Stimulated activated CD4-positive, alpha-beta T cell treated with anti-CD3 and anti-CD28 coated beads, Interleukin-1b, Interleukin-23, amount 100 ng/mL, for 4 hours (primary cell): ENCODE measurements around the gene CA7.

Experiments
- DNase-seq, 2 donors: peaks; one replicate each; pipeline ENCODE4 v3.0.0-alpha.2; 2020; ENCODE audit warnings: low read depth in 2 of 2

The CA7 gene

GRCh38 chr16:66844342-66845079 is at the start of gene CA7:
TSS of gene CA7 (plus strand) at chr16:66844414. CDS start at chr16:66844488, 74 bp downstream.
- no peak for DNase-seq

- DNase-seq: no peak
Observed at GRCh38 chr16:66798161-66798560, 46.1 kb upstream of the CA7 start.

- no peak for DNase-seq
Observed at GRCh38 chr16:66800856-66801255, 43.4 kb upstream of the CA7 start.

GRCh38 chr16:66801320-66802105 is 42.7 kb upstream of the CA7 start, which contains the start of gene TERB1:
TSS of gene TERB1 (minus strand) at chr16:66801584. CDS start at chr16:66796798, 4,786 bp downstream.
- no peak for DNase-seq

- DNase-seq: no peak
Observed at GRCh38 chr16:66802159-66802558, 42.1 kb upstream of the CA7 start.

DNA sequence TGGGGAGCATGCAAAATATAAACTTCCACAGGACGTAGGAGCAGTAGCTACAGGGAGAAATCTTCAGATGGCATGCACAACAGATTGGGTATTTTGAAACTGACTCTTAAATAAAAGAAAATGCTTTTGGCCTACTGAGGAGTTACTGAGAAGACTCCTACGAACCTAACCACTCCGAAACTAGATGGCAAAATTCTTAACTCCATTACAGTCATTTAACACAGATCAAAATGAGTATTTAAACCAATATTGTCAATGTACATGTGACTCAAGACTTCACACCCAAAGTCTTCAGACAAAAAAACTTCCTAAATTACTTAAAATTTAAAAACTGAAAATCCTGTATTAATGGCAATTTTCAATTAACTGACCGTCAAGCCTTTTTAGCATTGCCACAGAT is 34.4 kb upstream of the CA7 start:
- no peak for DNase-seq

DNA sequence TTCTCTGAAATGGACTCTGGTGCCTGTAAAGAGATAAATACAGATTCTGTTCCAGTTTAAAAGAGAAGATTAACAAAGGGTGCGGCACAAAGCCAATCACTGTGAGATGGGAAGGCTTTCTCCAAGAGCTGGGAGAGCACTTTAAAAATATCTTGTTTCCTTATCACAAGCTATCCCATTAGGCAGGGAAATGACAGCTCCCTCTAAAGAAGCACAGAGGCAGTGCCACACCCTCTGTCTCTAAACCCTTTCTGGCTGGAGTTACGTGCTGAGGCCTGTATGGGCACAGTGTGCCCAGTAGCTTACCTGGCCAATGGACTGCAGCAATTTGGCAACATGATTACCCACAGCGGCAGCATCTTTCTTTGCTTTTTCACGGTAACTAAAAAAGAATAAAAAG is 33.8 kb upstream of the CA7 start:
- DNase-seq: no peak

DNA sequence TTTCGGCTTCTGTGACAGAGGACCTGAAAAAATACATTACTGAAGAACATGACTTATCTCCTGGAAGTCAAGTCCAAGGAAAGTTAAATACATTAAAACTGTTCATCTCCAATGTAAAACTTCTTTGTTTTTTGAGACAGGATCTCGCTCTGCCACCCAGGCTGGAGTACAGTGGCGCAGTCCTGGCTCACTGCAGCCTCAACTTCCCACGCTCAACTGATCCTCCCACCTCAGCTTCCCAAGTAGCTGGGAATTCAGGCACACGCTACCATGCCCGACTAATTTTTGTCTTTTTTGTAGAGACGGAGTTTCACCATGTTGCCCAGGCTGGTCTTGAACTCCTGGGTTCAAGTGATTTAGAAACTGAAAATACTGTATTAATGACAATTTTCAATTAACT is 33.2 kb upstream of the CA7 start:
- DNase-seq: no peak

GRCh38 chr16:66814734-66815133 is 29.5 kb upstream of the CA7 start:
- DNase-seq: no peak

GRCh38 chr16:66824006-66824405 is 20.2 kb upstream of the CA7 start:
- DNase-seq: no peak

DNA sequence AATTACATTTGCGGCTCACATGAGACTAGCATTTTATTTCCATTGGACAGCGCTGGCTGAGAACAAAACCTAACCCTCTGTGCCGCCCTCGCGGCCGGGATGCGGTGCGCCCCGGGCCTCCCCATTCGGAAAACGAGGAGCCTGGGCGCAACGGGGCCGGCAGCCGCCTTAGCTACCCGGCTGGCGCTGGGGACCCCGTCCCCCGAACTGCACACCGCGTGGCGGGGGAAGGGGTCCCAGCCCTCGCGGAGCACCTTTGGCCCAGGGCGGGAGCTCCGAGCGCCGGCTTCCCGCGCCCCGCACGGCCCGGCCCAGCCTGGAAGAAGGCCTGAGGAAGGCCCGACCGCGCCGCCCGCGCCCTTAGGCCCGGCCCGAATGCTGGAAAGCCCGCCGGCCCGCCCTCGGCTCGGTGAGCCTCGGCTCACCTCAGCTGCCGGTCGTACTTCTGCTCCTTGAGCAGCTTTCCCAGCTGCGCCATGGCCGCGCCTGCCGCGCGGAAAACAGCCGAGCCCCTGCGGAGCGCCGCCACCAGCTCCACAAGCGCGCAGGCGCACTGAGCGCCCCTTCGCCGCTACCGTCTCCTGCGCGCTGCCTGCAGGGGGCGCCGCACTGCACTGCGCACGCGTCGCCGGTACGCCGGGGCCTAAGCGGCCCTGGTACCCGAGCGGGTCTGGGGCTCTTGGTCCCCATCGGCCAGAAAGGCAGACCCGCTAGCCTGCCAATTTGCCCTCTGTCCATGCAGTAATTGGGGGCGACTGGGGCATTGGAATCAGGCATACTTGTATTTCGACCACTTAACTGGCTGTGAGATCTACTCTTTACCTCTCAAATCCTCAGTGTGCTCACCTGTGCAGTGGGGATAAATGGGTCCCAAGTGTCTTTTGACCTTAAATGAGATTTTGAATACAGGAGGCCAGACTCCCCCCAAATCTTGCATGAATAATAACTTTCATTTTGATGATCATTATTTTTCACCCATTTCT is 13.5 kb upstream of the CA7 start, which contains the start of gene NAE1:
Gene NAE1 (minus strand): TSS at position 555 of the 983 bp plus-strand sequence. CDS start 77 bp downstream, at position 478.
- peak; percentile 85 to 89 for DNase-seq

DNA sequence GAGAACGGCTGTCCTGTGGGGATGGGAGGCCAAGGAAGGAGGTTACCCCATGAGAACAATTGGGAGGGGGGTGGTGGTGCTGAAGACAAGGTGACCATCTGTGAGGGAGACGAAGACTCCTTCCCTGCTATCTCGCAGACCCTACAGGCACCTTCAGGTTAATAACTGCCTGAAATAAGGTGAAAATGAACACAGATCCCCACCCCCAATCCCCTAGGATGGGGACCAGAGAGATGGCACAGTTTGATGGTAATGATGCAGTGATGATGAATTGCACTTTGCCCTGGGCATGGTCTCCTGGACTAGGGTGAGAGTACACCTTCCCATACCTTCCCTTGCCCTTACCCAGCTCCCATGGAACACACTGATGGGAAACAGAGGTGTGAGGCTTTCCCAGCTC is 12.0 kb upstream of the CA7 start:
- no peak for DNase-seq

DNA sequence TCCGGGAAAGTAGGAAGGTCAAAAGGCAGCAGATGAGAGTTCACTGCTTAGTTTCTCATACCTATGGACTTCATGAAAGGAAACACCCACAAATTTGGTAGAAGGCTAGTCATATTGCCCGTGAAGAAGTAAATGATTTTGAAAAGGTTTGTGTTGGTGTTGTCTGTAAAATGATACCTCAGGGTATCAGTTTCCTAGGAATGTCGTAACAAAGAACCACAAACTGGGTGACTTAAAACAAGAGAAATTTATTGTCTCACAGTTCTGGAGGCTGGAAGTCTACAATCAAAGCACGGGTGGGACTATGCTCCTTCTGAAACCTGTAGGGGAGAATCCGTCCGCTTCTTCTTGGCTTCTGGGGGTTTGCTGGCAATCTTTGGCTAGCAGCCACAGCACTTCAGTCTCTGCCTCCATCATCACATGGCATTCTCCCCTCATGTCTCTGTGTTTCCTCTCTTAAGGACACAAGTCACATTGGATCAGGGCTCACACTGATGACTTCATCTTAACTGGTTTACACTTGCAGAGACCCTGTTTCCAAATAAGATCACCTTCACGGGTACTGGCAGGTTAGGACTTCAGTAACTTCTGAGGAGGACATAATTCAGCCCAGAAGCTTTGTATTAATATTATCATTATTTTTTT is 11.4 kb upstream of the CA7 start:
- DNase-seq: no peak

- no peak for DNase-seq
Observed at GRCh38 chr16:66834746-66835145, 9.5 kb upstream of the CA7 start.

- DNase-seq: no peak
Observed at GRCh38 chr16:66840883-66841282, 3.3 kb upstream of the CA7 start.

GRCh38 chr16:66841366-66841765 is 2.8 kb upstream of the CA7 start:
- DNase-seq: no peak

- DNase-seq: no peak
Observed at GRCh38 chr16:66842765-66843164, 1.4 kb upstream of the CA7 start.

DNA sequence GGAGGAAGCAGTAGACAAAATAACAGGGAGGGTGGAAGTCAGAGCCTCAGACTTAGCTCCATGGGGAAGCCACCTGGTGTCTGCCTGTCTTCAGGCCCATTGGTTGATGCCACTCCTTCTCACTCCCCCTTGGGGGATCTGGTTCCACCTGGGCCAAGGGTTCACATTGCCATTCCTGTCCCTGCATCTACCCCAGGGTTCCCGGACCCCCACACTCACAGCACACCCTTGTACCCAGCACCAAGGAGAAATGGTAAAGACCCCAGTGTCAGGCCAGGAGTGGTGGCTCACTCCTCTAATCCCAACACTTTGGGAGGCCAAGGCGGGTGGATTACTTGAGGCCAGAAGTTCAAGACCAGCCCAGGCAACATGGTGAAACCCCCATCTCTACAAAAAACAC is 1.0 kb upstream of the CA7 start:
- DNase-seq: no peak

DNA sequence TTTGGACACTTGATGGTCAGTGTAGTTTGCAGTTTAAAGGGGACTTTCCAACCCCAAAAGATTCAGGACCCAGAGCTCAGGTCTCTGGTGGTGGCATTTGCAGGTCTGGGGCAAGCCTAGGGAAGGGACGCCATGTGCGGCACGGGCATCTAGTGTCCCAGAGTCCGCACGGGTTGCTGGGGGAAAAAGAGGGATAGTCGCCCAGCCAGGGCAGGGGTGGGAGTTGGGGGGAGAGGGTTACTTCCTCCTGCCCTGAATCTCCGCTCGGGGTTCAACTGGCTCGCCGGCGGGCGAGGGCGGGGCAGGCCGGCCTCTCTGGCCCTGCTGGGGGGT is 239 bp upstream of the CA7 start:
- no peak for DNase-seq

- DNase-seq: no peak
Observed at GRCh38 chr16:66845080-66845410, 831 bp downstream of the CA7 start.

GRCh38 chr16:66845791-66846221 is 1.6 kb downstream of the CA7 start:
- DNase-seq: no peak

DNA sequence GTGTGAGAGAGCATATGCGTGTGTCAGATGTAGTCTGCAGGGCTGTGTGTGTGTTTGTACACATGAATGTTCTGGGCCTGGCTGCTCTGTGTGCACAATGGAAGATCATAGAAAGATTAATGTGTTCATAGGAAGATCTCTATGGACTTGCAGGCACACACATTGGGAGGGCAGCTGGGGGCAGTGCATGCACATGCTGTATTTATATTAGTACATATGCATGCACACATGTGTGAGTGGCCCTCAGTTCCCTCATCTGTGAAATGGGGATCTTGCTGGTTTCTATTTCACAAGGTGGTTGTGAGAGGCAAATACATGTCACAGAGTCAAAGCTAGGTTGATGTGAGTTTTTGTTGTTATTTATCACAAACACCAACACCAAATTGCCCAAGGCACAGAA is 2.1 kb downstream of the CA7 start:
- DNase-seq: no peak
